Neural progenitor cell (in vitro differentiated cells): ENCODE results near the gene BTBD9. TPM values are rescaled to one million over a fixed set of nuclear protein-coding genes. Genes with fewer than 3 reads are reported as not detected.

Experiments used
- DNase-seq: peaks from one replicate; pipeline ENCODE4 v3.0.0-alpha.2; 2016; ENCODE audit warnings: low spot score
- H2AFZ ChIP-seq: fragments of 200-600 bp; sonication (generic); replicated peaks from 2 replicates; pipeline ENCODE4 v1.6.1; 2016; ENCODE audit warnings: antibody characterized with exemption
- H3F3A ChIP-seq: fragments of 200-600 bp; sonication (generic); 2 replicates; pipeline ENCODE4 v1.6.1; 2016; ENCODE audit warnings: antibody characterized with exemption, low read depth
- H3K27ac ChIP-seq: fragments of 200-600 bp; sonication (generic); 2 replicates; pipeline ENCODE4 v1.5.1; 2016; ENCODE audit warnings: mild to moderate bottlenecking
- H3K27me3 ChIP-seq: fragments of 200-600 bp; sonication (generic); 2 replicates; pipeline ENCODE4 v1.6.1; 2016; ENCODE audit warnings: mild to moderate bottlenecking, moderate library complexity
- H3K36me3 ChIP-seq: fragments of 200-600 bp; sonication (generic); 2 replicates; pipeline ENCODE4 v1.5.1; 2016
- H3K4me1 ChIP-seq: fragments of 200-600 bp; sonication (generic); 2 replicates; pipeline ENCODE4 v1.6.1; 2016; ENCODE audit warnings: mixed run types
- H3K4me2 ChIP-seq: fragments of 200-600 bp; sonication (generic); 2 replicates; pipeline ENCODE4 v1.6.1; 2016
- H3K4me3 ChIP-seq: fragments of 200-600 bp; sonication (generic); 2 replicates; pipeline ENCODE4 v1.5.1; 2016
- H3K79me2 ChIP-seq: fragments of 200-600 bp; sonication (generic); 2 replicates; pipeline ENCODE4 v1.6.1; 2016; ENCODE audit warnings: low read depth
- H3K9ac ChIP-seq: fragments of 200-600 bp; sonication (generic); 2 replicates; pipeline ENCODE4 v1.6.1; 2016
- H3K9me3 ChIP-seq: fragments of 200-600 bp; sonication (generic); 2 replicates; pipeline ENCODE4 v1.5.1; 2016; ENCODE audit warnings: low read depth
- H4K20me1 ChIP-seq: fragments of 200-600 bp; sonication (generic); 2 replicates; pipeline ENCODE4 v1.6.1; 2016; ENCODE audit warnings: low read depth
- H3K27ac Mint-ChIP-seq: 3 replicates; pipeline ENCODE4 v1.8.0; 2021; ENCODE audit warnings: mixed read lengths
- H3K27me3 Mint-ChIP-seq: 2 replicates; pipeline ENCODE4 v1.8.0; 2022; ENCODE audit warnings: low read depth, mild to moderate bottlenecking, inconsistent platforms, moderate library complexity, mixed read lengths; ENCODE audit not compliant: insufficient read depth
- H3K36me3 Mint-ChIP-seq: 3 replicates; pipeline ENCODE4 v1.8.0; 2021; ENCODE audit warnings: mixed read lengths
- H3K4me1 Mint-ChIP-seq: 3 replicates; pipeline ENCODE4 v1.8.0; 2021; ENCODE audit warnings: mixed read lengths
- H3K4me3 Mint-ChIP-seq: 3 replicates; pipeline ENCODE4 v1.8.0; 2021; ENCODE audit warnings: mild to moderate bottlenecking, moderate library complexity, mixed read lengths
- H3K9me3 Mint-ChIP-seq: 3 replicates; pipeline ENCODE4 v1.8.0; 2020; ENCODE audit warnings: mixed read lengths
- EZH2 ChIP-seq: fragments of 200-600 bp; sonication (generic); IDR thresholded peaks from 2 replicates; pipeline ENCODE4 v1.6.1; 2017; ENCODE audit warnings: antibody characterized with exemption, mild to moderate bottlenecking, moderate library complexity
- EZH2phosphoT487 ChIP-seq: fragments of 200-600 bp; sonication (generic); IDR thresholded peaks from 2 replicates; pipeline ENCODE4 v1.6.1; 2017; ENCODE audit warnings: antibody characterized with exemption
- total RNA-seq: library from RNA; depleted of rRNA; stranded (reverse); fragments of >200 nt; gene quantifications from 2 replicates; pipeline ENCODE4 v1.2.3, GENCODE V29; 2015; ENCODE audit warnings: low replicate concordance
- TF ChIP-seq, protein P1 (sequence below): fragments of 200-600 bp; sonication (generic); IDR thresholded peaks from 2 replicates; pipeline ENCODE4 v1.5.1; 2017; ENCODE audit warnings: antibody characterized with exemption, mild to moderate bottlenecking

The BTBD9 gene
- total RNA-seq, 1 donor from 2014 or later = 16.9 TPM

- H3K79me2 ChIP-seq = no peaks in the 10 kb centered on the region
- Mint-ChIP-seq H3K4me1 (peaks cover 42% of the 10 kb centered on the region), H3K36me3 (peaks cover 12% of the 10 kb centered on the region), H3K4me3 (no peak overlapping the region), H3K9me3 (peaks cover 2% of the 10 kb centered on the region), H3K27ac (no peak overlapping the region), H3K27me3 (peaks cover 7% of the 10 kb centered on the region)
- H3K36me3 ChIP-seq = no peaks in the 10 kb centered on the region
- TF ChIP-seq EZH2 (no peak), EZH2phosphoT487 (no peak)
- TF ChIP-seq, protein P1, sequence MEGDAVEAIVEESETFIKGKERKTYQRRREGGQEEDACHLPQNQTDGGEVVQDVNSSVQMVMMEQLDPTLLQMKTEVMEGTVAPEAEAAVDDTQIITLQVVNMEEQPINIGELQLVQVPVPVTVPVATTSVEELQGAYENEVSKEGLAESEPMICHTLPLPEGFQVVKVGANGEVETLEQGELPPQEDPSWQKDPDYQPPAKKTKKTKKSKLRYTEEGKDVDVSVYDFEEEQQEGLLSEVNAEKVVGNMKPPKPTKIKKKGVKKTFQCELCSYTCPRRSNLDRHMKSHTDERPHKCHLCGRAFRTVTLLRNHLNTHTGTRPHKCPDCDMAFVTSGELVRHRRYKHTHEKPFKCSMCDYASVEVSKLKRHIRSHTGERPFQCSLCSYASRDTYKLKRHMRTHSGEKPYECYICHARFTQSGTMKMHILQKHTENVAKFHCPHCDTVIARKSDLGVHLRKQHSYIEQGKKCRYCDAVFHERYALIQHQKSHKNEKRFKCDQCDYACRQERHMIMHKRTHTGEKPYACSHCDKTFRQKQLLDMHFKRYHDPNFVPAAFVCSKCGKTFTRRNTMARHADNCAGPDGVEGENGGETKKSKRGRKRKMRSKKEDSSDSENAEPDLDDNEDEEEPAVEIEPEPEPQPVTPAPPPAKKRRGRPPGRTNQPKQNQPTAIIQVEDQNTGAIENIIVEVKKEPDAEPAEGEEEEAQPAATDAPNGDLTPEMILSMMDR = no peak
- H3F3A ChIP-seq = peaks cover 6% of the 10 kb centered on the region
- no peak overlapping the region for H2AFZ ChIP-seq
- no peaks in the 10 kb centered on the region for H3K9me3 ChIP-seq
- H3K27ac ChIP-seq = no peak overlapping the region
- peaks cover 11% of the 10 kb centered on the region for H3K4me1 ChIP-seq
- H3K9ac ChIP-seq = no peak overlapping the region
- H4K20me1 ChIP-seq = no peaks in the 10 kb centered on the region
- H3K27me3 ChIP-seq = no peaks in the 10 kb centered on the region
- no peak overlapping the region for H3K4me2 ChIP-seq
- no peak for DNase-seq
- H3K4me3 ChIP-seq = no peak overlapping the region
Observed at GRCh38 chr6:38287487-38287886, 352.2 kb downstream of the BTBD9 start.

DNA sequence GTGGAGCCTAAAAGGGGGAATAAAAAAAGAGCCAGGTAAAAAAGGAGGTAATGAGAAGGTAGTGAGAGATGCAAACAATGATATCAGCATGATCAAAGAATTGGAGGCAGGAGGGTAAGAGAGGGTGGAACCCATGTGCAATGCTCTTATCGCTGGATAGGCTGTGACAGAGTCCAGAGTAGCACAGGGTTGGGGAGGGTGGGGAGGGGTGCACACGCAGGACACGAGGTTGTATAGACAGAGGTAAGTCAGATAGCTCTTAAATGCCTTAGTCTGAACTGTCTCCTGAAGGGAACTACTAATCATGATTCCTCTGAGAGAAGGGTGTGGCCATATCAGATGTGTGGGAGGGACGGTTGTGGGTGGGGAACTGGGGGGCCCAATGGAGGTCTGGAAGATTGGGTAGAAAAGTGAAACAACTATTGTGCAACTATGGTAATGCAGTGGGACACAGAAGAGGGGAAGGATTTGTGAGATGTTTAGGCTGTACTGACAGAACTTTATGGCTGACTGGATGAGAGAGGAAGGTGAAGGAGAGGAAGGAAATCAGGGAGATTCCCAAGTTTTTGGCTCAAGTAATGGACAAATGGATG, 354.8 kb downstream of the BTBD9 start:
- Histone ChIP-seq H3K4me2 (no peak overlapping the region), H3F3A (no peaks in the 10 kb centered on the region), H3K79me2 (no peaks in the 10 kb centered on the region), H3K9ac (no peak overlapping the region), H4K20me1 (no peaks in the 10 kb centered on the region), H3K27ac (no peak overlapping the region), H3K4me3 (no peak overlapping the region), H2AFZ (no peak overlapping the region), H3K27me3 (no peaks in the 10 kb centered on the region), H3K4me1 (peaks cover 17% of the 10 kb centered on the region), H3K9me3 (no peaks in the 10 kb centered on the region), H3K36me3 (no peaks in the 10 kb centered on the region)
- peaks cover 12% of the 10 kb centered on the region for H3K27me3 Mint-ChIP-seq
- peaks cover 48% of the 10 kb centered on the region for H3K4me1 Mint-ChIP-seq
- peaks cover 12% of the 10 kb centered on the region for H3K36me3 Mint-ChIP-seq
- DNase-seq = no peak
- H3K4me3 Mint-ChIP-seq = no peak overlapping the region
- H3K27ac Mint-ChIP-seq = no peak overlapping the region
- H3K9me3 Mint-ChIP-seq = no peaks in the 10 kb centered on the region
- no peak for TF ChIP-seq EZH2
- TF ChIP-seq EZH2phosphoT487 = no peak
- TF ChIP-seq, protein P1 = no peak

DNA sequence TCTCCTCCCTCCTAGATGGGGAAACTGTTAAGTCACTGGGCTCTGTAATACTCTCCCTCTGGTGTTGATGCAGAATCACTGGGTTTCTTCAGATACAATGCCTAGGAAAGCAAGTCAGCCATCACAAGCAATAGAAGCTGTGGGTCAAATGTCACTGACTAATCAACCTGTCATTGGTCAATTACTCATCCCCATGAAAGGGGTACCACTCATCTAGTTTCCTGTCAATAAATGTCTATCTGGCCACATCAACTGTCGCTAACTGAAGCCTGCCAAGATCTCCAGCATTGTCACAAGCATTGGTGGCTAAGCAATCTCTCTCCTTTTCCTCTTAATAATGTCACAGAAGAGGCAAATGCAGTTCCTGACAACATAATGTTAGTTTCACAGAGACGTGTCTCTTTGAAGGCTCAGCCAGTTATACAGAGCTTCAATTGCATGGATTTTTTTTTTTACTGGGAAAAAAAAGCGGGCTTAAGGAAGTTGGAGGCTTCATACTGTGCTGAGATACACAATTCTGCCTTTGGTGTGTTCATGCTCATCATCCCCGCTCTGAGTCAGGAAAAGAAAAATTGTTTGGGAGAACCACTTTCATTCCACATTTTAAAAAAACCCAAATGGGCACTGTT, 355.9 kb downstream of the BTBD9 start:
- Mint-ChIP-seq H3K9me3 (no peaks in the 10 kb centered on the region), H3K27me3 (peaks cover 18% of the 10 kb centered on the region), H3K27ac (no peak overlapping the region), H3K4me3 (no peak overlapping the region), H3K36me3 (peaks cover 12% of the 10 kb centered on the region), H3K4me1 (peaks cover 55% of the 10 kb centered on the region)
- Histone ChIP-seq H4K20me1 (no peaks in the 10 kb centered on the region), H3K4me1 (peaks cover 13% of the 10 kb centered on the region), H3K27me3 (no peaks in the 10 kb centered on the region), H3K4me2 (no peak overlapping the region), H3K9ac (no peak overlapping the region), H3K4me3 (no peak overlapping the region), H3K36me3 (no peaks in the 10 kb centered on the region), H3K27ac (no peak overlapping the region), H2AFZ (no peak overlapping the region), H3F3A (no peaks in the 10 kb centered on the region), H3K79me2 (no peaks in the 10 kb centered on the region), H3K9me3 (no peaks in the 10 kb centered on the region)
- DNase-seq = no peak
- TF ChIP-seq, protein P1 = no peak
- TF ChIP-seq EZH2 (no peak), EZH2phosphoT487 (no peak)
